Skeletal muscle tissue (tissue), 4 donors: Measurements from ENCODE around the gene CSNK1G1. TPM values are rescaled to one million over a fixed set of nuclear protein-coding genes. Genes with fewer than 3 reads are reported as not detected.
"Not testable (repeated sequence)": the region's sequence is repeated elsewhere in the genome, so short reads cannot be mapped to it uniquely, and the experiment has no call there.

Experiments used
- H3K27ac ChIP-seq: one replicate; pipeline ENCODE4 v1.7.0; 2013; ENCODE audit warnings: mild to moderate bottlenecking, low read depth, low read length, inconsistent platforms
- H3K27me3 ChIP-seq, 3 donors: one replicate each; pipeline ENCODE4 v1.7.0; 2013; ENCODE audit warnings: low read length in 3 of 3; ENCODE audit not compliant: control insufficient read depth in 3 of 3, insufficient read depth in 3 of 3
- H3K36me3 ChIP-seq, 3 donors: one replicate each; pipeline ENCODE4 v1.7.0; 2013; ENCODE audit warnings: low read length in 3 of 3; ENCODE audit not compliant: control insufficient read depth in 3 of 3, insufficient read depth in 3 of 3
- H3K4me1 ChIP-seq, 3 donors: one replicate each; pipeline ENCODE4 v1.7.0; 2013; ENCODE audit warnings: low read length in 3 of 3, mild to moderate bottlenecking in 3 of 3; ENCODE audit not compliant: control insufficient read depth in 3 of 3, insufficient read depth in 3 of 3
- H3K4me3 ChIP-seq, 3 donors: one replicate each; pipeline ENCODE4 v1.7.0; 2013; ENCODE audit warnings: low read length in 3 of 3
- H3K9ac ChIP-seq, 3 donors: one replicate each; pipeline ENCODE4 v1.7.0; 2013; ENCODE audit warnings: low read length in 3 of 3, mild to moderate bottlenecking in 3 of 3, moderate library complexity in 2 of 3, low read depth in 1 of 3
- H3K9me3 ChIP-seq, 3 donors: one replicate each; pipeline ENCODE4 v1.7.0; 2013; ENCODE audit warnings: low read length in 3 of 3; ENCODE audit not compliant: control insufficient read depth in 3 of 3
- total RNA-seq: library from RNA; depleted of rRNA; stranded (reverse); fragments of >200 nt; gene quantifications from one replicate; pipeline ENCODE4 v1.2.3, GENCODE V29; 2014
- donor health status: Osteomylitis.

CSNK1G1 gene
- total RNA-seq, 1 donor from 2014 or later: 26.6 TPM

- Histone ChIP-seq H3K36me3 (no peaks in the 10 kb centered on the region), H3K9ac (no peak overlapping the region), H3K4me3 (no peak overlapping the region), H3K27ac (no peak overlapping the region), H3K9me3 (no peaks in the 10 kb centered on the region), H3K27me3 (no peaks in the 10 kb centered on the region), H3K4me1 (peaks cover 0 to 2% (median 0%) of the 10 kb centered on the region in 3 donors)
Measured at GRCh38 chr15:64279131-64279530, 76.8 kb downstream of the CSNK1G1 start.

- Histone ChIP-seq H3K36me3 (no peaks in the 10 kb centered on the region), H3K27me3 (no peaks in the 10 kb centered on the region), H3K4me3 (no peak overlapping the region), H3K9me3 (no peaks in the 10 kb centered on the region), H3K4me1 (peaks cover 0 to 2% (median 0%) of the 10 kb centered on the region in 3 donors), H3K9ac (no peak overlapping the region), H3K27ac (no peak overlapping the region)
Measured at GRCh38 chr15:64275934-64276333, 80.0 kb downstream of the CSNK1G1 start.

- Histone ChIP-seq H3K4me3 (no peak overlapping the region), H3K36me3 (no peaks in the 10 kb centered on the region), H3K27me3 (no peaks in the 10 kb centered on the region), H3K27ac (no peak overlapping the region), H3K9me3 (no peaks in the 10 kb centered on the region), H3K4me1 (peaks cover 0 to 2% (median 0%) of the 10 kb centered on the region in 3 donors), H3K9ac (no peak overlapping the region)
Measured at GRCh38 chr15:64274341-64274950, 81.5 kb downstream of the CSNK1G1 start.

- H3K27ac ChIP-seq: no peak overlapping the region
- H3K4me3 ChIP-seq: no peak overlapping the region
- H3K9ac ChIP-seq: no peak overlapping the region
- H3K9me3 ChIP-seq: no peaks in the 10 kb centered on the region
- H3K4me1 ChIP-seq: no peaks in the 10 kb centered on the region
- no peaks in the 10 kb centered on the region for H3K27me3 ChIP-seq
- no peaks in the 10 kb centered on the region for H3K36me3 ChIP-seq
Measured at GRCh38 chr15:64267331-64267973, 88.5 kb downstream of the CSNK1G1 start.

- H3K4me3 ChIP-seq, H3K9me3 ChIP-seq, H3K27ac ChIP-seq, H3K27me3 ChIP-seq, H3K9ac ChIP-seq, H3K36me3 ChIP-seq, H3K4me1 ChIP-seq: not testable (repeated sequence)
Measured at GRCh38 chr15:64265188-64265587, 90.8 kb downstream of the CSNK1G1 start.

GRCh38 chr15:64264502-64264901 is 91.5 kb downstream of the CSNK1G1 start:
- Histone ChIP-seq H3K4me1 (no peaks in the 10 kb centered on the region), H3K27ac (no peak overlapping the region), H3K9me3 (no peaks in the 10 kb centered on the region), H3K36me3 (no peaks in the 10 kb centered on the region), H3K27me3 (no peaks in the 10 kb centered on the region), H3K4me3 (no peak overlapping the region), H3K9ac (no peak overlapping the region)

- no peak overlapping the region for H3K4me3 ChIP-seq
- no peaks in the 10 kb centered on the region for H3K36me3 ChIP-seq
- H3K27me3 ChIP-seq: no peaks in the 10 kb centered on the region
- no peaks in the 10 kb centered on the region for H3K4me1 ChIP-seq
- no peak overlapping the region for H3K27ac ChIP-seq
- no peak overlapping the region for H3K9ac ChIP-seq
- H3K9me3 ChIP-seq: no peaks in the 10 kb centered on the region
Measured at GRCh38 chr15:64263567-64263966, 92.4 kb downstream of the CSNK1G1 start.

GRCh38 chr15:64256051-64256450 is 99.9 kb downstream of the CSNK1G1 start:
- no peaks in the 10 kb centered on the region for H3K9me3 ChIP-seq
- H3K27ac ChIP-seq: no peak overlapping the region
- H3K27me3 ChIP-seq: no peaks in the 10 kb centered on the region
- H3K4me3 ChIP-seq: no peak overlapping the region
- H3K36me3 ChIP-seq: peaks cover 0 to 2% (median 0%) of the 10 kb centered on the region in 3 donors
- no peaks in the 10 kb centered on the region for H3K4me1 ChIP-seq
- no peak overlapping the region for H3K9ac ChIP-seq

GRCh38 chr15:64251658-64252057 is 104.3 kb downstream of the CSNK1G1 start:
- H3K4me1 ChIP-seq: peaks cover 0 to 2% (median 0%) of the 10 kb centered on the region in 3 donors
- no peak overlapping the region for H3K27ac ChIP-seq
- no peaks in the 10 kb centered on the region for H3K36me3 ChIP-seq
- no peaks in the 10 kb centered on the region for H3K27me3 ChIP-seq
- no peak overlapping the region for H3K9ac ChIP-seq
- H3K9me3 ChIP-seq: no peaks in the 10 kb centered on the region
- H3K4me3 ChIP-seq: no peak overlapping the region

- Histone ChIP-seq H3K9me3 (no peaks in the 10 kb centered on the region), H3K4me3 (no peak overlapping the region), H3K27me3 (no peaks in the 10 kb centered on the region), H3K27ac (no peak overlapping the region), H3K36me3 (no peaks in the 10 kb centered on the region), H3K9ac (no peak overlapping the region), H3K4me1 (peaks cover 0 to 2% (median 0%) of the 10 kb centered on the region in 3 donors)
Measured at GRCh38 chr15:64251121-64251520, 104.9 kb downstream of the CSNK1G1 start.
